Osteoblast (primary cell): ENCODE results near the gene MUC6. TPM values are rescaled to one million over a fixed set of nuclear protein-coding genes. Genes with fewer than 3 reads are reported as not detected.

Experiments
- DNase-seq: peaks from one replicate; pipeline ENCODE4 v3.0.0; 2011; ENCODE audit warnings: low spot score, mixed read lengths; ENCODE audit not compliant: insufficient read length; ENCODE audit errors: missing footprints
- H2AFZ ChIP-seq: 2 replicates; pipeline ENCODE4 v1.6.0; 2011; ENCODE audit warnings: mild to moderate bottlenecking, low read length
- H3K27ac ChIP-seq: 2 replicates; pipeline ENCODE4 v1.5.1; 2011; ENCODE audit warnings: mild to moderate bottlenecking, low read depth, low read length, moderate library complexity
- H3K27me3 ChIP-seq: 2 replicates; pipeline ENCODE4 v1.6.0; 2012; ENCODE audit warnings: mild to moderate bottlenecking, control low read depth, inconsistent platforms, low read length, moderate library complexity; ENCODE audit not compliant: insufficient read depth
- H3K36me3 ChIP-seq: 2 replicates; pipeline ENCODE4 v1.5.1; 2011; ENCODE audit warnings: mild to moderate bottlenecking, low read length, control low read depth, moderate library complexity; ENCODE audit not compliant: insufficient read depth
- H3K4me1 ChIP-seq: 2 replicates; pipeline ENCODE4 v1.5.1; 2011; ENCODE audit warnings: mild to moderate bottlenecking, low read length, control low read depth, moderate library complexity; ENCODE audit not compliant: insufficient read depth
- H3K4me2 ChIP-seq: 2 replicates; pipeline ENCODE4 v1.6.0; 2011; ENCODE audit warnings: mild to moderate bottlenecking, low read length; ENCODE audit not compliant: insufficient read depth
- H3K4me3 ChIP-seq: fragments of 200-600 bp; sonication (generic); 3 replicates; pipeline ENCODE4 v1.5.1; 2012; ENCODE audit warnings: mild to moderate bottlenecking, low read length, inconsistent platforms; ENCODE audit not compliant: insufficient read depth
- H3K79me2 ChIP-seq: 2 replicates; pipeline ENCODE4 v1.6.0; 2012; ENCODE audit warnings: mild to moderate bottlenecking, low read length, control low read depth, inconsistent platforms; ENCODE audit not compliant: insufficient read depth
- H3K9me3 ChIP-seq: 2 replicates; pipeline ENCODE4 v1.5.1; 2011; ENCODE audit warnings: low read depth, low read length, control low read depth
- H4K20me1 ChIP-seq: 2 replicates; pipeline ENCODE4 v1.6.0; 2012; ENCODE audit warnings: mild to moderate bottlenecking, low read length, control low read depth; ENCODE audit not compliant: insufficient read depth
- total RNA-seq: library from RNA; depleted of rRNA; stranded (reverse); fragments of >200 nt; gene quantifications from 2 replicates; pipeline ENCODE4 v1.2.3, GENCODE V29; 2012
- TF ChIP-seq, protein P1 (sequence below): IDR thresholded peaks from 2 replicates; pipeline ENCODE4 v1.5.1; 2011; ENCODE audit warnings: mild to moderate bottlenecking, low read depth, low read length, moderate library complexity; ENCODE audit errors: extremely low read depth

The MUC6 gene
- total RNA-seq, 1 donor = not detected

DNA sequence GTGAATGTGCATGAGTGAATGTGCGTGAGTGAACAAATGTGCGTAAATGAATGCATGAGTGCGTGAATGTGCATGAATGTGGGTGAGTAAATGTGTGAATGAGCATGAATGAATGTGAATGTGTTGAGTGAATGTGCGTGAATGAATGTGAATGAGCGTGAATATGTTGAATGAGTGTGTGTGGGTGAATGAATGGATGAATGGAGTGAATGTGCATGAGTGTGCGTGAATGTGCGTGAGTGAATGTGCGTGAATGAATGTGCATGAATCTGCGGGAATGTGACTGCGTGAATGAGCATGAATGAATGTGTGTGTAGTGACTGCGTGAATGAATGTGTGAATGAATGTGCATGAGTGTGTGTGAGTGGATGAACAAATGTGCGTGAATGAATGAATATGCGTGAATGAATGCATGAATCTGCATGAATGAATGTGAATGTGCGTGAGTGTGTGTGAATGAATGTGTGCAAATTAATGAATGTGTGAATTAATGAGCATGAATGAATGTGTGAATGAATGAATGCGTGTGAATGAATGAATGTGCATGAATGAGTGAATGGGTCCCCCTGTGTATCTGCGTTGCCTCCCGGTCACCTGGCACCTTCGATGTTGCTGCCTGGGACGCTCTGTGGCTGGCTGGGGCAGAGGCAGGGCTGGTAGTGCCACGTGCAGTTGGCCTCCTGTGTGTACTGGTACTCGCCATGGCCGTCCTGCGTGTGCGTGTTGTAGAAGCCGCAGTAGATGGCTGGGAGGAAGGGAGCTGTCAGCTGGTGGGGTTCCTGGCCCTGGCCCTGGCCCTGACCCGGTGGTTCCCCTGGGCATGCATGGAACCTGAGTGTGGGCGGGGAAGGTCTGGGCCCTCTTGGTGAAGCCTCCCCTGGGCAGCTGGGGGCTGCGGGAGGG lies 13.4 kb downstream of the MUC6 start:
- no peak for DNase-seq
- Histone ChIP-seq H3K4me3 (no peak overlapping the region), H3K9me3 (no peaks in the 10 kb centered on the region), H3K79me2 (no peaks in the 10 kb centered on the region), H3K4me2 (no peak overlapping the region), H2AFZ (no peak overlapping the region), H3K36me3 (no peaks in the 10 kb centered on the region), H4K20me1 (peaks cover 5% of the 10 kb centered on the region), H3K27ac (no peak overlapping the region), H3K27me3 (no peaks in the 10 kb centered on the region), H3K4me1 (no peaks in the 10 kb centered on the region)
- TF ChIP-seq, protein P1, sequence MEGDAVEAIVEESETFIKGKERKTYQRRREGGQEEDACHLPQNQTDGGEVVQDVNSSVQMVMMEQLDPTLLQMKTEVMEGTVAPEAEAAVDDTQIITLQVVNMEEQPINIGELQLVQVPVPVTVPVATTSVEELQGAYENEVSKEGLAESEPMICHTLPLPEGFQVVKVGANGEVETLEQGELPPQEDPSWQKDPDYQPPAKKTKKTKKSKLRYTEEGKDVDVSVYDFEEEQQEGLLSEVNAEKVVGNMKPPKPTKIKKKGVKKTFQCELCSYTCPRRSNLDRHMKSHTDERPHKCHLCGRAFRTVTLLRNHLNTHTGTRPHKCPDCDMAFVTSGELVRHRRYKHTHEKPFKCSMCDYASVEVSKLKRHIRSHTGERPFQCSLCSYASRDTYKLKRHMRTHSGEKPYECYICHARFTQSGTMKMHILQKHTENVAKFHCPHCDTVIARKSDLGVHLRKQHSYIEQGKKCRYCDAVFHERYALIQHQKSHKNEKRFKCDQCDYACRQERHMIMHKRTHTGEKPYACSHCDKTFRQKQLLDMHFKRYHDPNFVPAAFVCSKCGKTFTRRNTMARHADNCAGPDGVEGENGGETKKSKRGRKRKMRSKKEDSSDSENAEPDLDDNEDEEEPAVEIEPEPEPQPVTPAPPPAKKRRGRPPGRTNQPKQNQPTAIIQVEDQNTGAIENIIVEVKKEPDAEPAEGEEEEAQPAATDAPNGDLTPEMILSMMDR = no peak

- no peaks in the 10 kb centered on the region for H3K4me1 ChIP-seq
Observed at GRCh38 chr11:1022411-1022810, 14.1 kb downstream of the MUC6 start.

GRCh38 chr11:1020211-1020905 lies 16.2 kb downstream of the MUC6 start:
- Histone ChIP-seq H3K79me2 (peaks cover 15% of the 10 kb centered on the region), H3K27ac (no peak overlapping the region), H3K4me2 (no peak overlapping the region), H3K4me1 (no peaks in the 10 kb centered on the region), H4K20me1 (peaks cover 23% of the 10 kb centered on the region), H2AFZ (no peak overlapping the region), H3K9me3 (no peaks in the 10 kb centered on the region), H3K4me3 (no peak overlapping the region), H3K36me3 (no peaks in the 10 kb centered on the region), H3K27me3 (no peaks in the 10 kb centered on the region)
- TF ChIP-seq, protein P1 = no peak
- no peak for DNase-seq

More at GRCh38 chr11:1022411-1022810, 14.1 kb downstream of the MUC6 start:
- H3K36me3 ChIP-seq = no peaks in the 10 kb centered on the region
- peaks cover 10% of the 10 kb centered on the region for H4K20me1 ChIP-seq
- H3K79me2 ChIP-seq = peaks cover 4% of the 10 kb centered on the region
- no peak overlapping the region for H3K27ac ChIP-seq
- H3K4me2 ChIP-seq = no peak overlapping the region
- no peak for DNase-seq
- no peaks in the 10 kb centered on the region for H3K27me3 ChIP-seq
- H3K4me3 ChIP-seq = no peak overlapping the region
- no peaks in the 10 kb centered on the region for H3K9me3 ChIP-seq
- TF ChIP-seq, protein P1 = no peak
- no peak overlapping the region for H2AFZ ChIP-seq
